GM21367 (cell line): Measurements from ENCODE around the gene UST.

ENCODE experiments used
- ATAC-seq: cut with Tn5 transposase; IDR thresholded peaks from one replicate; pipeline ENCODE4 v1.9.1; 2021; ENCODE audit not compliant: unreplicated experiment

UST gene

DNA sequence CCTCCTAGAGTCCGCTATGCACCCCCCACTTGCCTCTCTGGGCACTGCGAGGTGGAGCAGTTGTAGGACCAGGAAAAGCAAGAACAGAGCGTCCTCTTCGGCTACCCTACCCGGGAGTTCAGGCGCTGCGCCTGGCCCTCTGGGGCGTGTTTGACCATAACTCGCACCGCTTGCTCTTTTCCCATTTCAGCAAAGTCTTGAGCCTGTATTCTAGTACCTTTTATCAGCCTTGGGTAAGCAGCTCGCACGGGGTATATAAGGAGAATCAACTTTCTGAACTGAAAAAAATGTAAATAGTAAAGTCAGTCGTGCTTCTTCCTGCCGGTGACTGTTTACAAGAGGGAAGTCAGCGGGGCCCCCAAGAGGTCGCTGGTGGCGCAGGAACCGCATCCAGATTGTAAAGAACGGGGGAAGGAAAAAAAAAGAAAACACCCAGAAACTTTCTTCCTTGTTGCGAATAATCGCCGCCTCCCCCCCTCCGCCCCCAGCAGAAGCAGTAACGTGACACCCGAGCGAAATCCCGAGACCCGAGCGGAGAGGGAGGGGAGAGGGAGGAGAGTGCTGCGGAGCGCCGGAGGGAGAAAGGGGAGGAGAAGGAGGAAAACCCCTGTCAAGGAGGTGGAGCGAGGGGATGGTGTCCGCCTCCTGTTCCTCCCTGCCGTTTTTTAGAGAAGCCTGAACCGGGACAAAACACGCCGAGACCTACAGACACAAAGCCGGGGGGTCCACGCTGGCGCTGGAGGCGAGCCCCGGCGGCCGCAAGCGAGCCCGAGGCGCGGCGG lies at the start of gene UST:
Gene UST, plus strand, starts transcription at position 668 of the 782 bp plus-strand sequence. CDS start 401 bp downstream, outside the sequence.
- ATAC-seq = no peak

DNA sequence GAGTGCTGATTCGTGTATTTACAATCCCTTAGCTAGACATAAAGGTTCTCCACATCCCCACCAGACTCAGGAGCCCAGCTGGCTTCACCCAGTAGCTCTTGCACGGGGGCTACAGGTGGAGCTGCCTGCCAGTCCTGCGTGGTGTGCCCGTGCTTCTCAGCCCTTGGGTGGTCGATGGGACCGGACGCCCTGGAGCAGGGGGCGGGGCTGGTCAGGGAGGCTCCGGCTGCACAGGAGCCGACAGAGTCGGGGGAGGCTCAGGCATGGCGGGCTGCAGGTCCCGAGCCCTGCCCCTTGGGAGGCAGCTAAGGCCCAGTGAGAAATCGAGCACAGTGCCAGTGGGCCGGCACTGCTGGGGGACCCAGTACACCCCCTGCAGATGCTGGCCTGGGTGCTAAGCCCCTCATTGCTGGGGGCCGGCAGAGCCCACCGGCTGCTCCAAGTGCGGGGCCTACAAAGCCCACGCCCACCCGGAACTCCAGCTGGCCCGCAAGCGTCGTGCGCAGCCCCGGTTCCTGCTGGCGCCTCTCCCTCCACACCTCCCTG lies 48.9 kb upstream of the UST start:
- no peak for ATAC-seq

- no peak for ATAC-seq
These were observed 48.1 kb upstream of the UST start for GRCh38 chr6:148698671-148699180.

DNA sequence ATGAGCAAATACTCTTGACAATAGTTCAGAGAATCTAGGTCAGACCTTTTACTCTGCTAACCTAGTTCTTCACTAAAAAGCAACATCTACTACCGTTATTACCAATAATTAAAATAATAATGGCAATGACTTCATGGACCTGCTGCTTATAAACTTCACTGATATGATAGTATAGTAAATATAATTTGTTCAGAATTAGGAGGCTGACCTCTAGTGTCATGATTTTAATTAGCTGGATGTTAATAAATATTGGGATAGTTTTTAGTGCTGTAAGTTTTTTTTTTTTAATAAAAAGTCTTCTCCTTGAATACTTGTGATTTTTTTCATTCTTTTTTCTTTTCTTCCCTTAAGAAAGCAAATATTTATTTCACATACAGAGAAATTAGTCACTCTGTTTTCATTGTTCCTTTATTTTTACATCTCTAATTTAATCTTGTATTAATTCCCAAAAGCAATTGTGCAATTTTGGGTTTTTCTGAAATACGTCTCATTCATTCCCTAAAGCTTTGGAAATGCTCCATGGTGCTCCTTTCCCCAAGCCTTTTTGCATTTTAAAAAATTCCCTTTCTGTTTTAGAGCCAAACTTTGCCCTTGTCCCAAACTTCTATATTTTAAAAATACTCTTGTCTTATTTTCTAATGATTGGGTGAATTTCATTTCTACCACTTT lies 46.6 kb upstream of the UST start:
- no peak for ATAC-seq

DNA sequence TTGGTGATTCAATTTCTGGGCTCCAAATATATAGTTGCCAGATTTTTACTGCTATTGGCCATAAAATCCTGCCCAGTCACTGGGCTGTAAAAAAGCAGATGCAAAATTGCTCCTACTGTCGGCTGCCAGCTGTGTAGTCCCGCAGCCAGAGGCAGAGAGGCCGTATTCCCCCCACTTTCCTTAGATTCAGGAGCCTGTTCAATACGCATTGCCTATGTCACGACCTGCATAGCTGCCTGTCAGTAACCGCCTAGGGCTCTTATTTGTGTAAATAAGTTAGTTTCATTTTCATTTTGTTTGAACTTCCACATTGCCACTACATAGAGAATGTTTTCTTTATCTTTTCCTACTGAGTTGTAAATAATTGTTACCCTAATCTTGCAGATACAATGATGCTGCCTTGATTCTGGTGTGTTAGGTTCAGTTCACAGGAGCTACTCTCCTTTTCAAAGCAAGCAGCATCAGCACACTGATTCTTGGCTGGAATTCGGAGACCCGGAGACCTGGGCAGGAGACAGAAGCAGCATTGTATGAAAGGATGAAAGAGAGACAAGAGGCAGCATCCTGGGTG lies 46.0 kb upstream of the UST start:
- ATAC-seq = peak; percentile 64

DNA sequence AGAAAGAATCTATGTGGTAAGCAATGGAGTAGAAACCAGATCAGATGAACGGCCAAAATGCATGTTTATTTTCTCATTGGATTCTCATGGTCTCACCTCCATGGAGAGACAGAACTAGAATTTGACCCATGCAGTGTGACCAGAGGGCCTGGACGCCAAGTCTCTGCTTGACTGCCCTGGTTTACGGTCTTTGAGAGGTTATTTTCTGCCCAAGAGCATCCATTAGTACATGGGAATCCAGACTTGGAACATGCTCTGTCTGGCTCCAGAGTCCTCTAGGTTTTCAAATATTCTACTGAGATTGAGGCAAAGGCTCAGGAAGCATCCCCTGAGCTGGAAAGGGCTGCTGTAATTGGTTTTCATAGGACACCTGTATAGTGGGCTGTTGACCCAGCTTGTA lies 45.5 kb upstream of the UST start:
- no peak for ATAC-seq

DNA sequence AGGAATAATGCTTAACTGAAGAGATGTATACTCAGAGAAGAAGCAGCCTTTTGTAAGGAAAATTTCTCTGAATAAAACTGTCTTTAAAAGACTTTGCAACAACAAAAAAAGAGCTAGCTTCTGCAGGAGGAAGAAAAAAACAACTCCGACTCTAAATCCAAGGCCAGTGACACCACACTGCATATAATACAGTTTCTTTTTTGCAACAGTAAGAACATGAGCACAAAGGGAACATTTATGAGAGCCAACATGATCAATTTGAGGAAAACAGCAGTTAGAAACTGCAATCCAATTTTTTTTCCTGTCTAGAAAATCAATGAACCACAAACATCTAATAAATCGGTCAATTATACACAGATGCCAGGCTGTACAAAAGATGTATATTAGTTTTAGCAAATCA lies 42.9 kb upstream of the UST start:
- no peak for ATAC-seq

DNA sequence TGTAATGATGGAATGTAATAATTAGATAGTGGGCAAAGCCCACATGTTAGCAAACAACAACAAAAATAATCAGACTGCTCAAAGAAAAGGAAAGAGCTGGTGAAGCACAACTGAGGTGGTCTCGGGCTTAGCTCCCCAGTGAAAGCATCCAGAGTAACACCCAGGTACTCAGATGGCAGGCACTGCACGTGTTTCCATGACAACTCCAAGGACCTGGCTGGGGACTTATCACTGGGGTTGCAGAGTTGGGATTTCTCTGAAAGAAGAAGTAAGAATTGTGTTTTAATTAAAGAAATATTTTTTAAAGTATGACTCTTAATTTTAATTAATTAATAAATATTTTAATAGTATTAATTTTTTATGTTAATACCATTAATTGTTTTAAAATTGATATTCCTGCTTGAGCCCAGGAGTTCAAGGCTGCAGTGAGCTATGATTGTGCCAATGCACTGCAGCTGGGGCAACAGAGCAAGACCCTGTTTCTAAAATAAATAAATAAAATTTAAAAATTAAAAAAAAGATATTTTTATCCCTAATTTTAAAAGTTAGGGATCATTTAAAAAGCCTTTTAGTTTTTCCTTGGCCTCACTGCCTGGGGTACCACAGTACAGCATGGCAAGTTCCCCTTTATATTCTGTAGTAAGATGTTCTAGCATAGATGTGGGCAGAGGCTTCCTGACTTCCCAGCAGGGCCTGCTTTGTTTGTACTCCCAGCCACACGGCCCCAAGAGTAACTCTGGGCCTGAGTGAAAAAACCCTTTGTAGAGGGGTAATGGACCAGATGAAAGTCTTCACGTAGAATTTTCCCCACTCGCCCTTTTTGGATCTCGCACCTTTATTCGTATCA lies 42.2 kb upstream of the UST start:
- ATAC-seq = no peak

DNA sequence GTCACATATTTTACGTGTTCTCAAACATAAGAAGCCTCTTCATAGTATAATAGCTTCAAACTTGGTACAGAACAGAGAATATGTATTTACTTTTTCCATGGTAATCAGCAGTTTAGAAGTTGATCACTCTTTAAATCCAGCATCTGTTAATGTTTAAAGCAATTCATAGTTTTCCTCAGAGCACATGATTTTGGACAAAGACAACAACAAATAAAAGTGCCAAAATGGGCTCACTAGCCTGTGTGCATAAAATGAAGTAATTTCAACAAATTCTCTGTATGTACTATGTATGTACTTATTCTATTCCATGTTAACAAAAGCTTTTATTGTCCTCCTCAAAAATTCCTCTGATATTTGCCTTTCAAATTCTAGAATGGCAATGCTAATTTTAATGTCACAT lies 38.1 kb upstream of the UST start:
- ATAC-seq = no peak

GRCh38 chr6:148709577-148709976 lies 37.3 kb upstream of the UST start:
- ATAC-seq = no peak

- ATAC-seq = no peak
These were observed 34.8 kb upstream of the UST start for GRCh38 chr6:148711833-148712654.

DNA sequence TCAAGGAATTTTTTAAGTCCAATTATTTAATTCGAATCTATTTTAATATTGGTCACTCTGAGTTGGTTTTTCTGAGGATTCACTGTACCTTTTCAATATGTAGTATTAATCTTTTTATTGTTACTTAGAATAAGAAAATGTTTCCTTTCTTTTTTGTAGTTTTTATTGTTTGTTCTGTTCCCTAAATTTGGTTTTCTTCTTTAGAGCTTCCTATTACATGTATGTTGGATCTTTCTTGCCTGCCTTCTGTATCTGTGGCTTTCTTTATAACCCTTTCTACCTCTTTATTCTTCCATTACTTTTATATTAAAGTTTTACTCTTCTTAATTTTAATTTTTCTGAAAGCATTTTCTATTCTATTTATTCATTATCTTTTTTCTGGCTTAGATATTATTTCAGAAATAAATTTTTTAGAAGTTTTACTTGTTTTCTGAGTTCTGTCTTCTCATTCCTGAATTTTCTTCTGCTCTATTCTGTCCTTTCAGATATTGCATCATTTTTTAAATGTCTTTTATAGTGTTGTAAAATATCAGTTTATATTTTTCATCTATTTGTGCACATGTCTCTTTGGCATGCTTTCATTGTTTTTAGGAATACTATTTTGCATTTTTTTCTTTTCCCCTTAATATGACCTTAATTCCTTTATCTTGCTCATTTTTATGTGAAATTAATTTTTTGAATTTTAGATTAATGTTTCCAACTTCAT lies 33.6 kb upstream of the UST start:
- ATAC-seq = no peak

DNA sequence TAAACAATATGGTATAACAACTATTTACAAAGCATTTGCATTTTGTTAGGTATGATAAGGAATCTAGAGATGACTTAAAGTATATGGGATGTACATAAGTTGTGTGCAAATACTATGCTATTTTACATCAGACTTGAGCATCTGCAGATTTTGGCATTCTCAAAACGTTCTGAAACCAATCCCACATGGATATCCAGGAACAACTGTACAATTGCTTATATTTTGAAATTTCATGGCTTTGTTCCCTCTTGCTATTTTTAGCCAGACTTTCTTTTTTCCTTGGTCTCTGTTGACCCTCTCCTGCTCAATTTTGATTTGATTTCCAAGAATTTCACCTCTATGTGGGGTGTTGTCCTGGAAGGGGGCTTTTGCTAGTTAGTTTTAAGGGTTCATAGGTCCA lies 32.9 kb upstream of the UST start:
- no peak for ATAC-seq

- no peak for ATAC-seq
These were observed 30.0 kb upstream of the UST start for GRCh38 chr6:148716811-148717210.

DNA sequence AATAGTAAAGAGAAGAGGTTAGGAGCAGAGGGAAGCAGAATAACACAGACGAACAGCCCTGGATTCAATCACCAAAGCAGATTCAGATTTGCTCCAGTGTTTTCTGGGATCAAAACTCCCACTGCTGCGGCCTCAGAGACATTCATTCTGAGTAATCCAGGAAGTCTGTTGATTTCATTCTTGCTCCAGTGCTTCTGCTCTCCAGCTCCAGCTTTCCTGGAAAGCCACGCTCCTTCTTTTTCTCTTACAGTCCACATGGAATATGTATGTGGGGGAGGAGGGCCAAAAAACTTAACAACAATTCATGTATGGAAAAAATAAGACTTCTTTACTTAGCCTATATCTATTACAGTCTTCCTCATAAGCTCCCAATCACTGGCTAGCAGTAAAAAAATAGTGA lies 26.4 kb upstream of the UST start:
- no peak for ATAC-seq

- ATAC-seq = no peak
These were observed 25.9 kb upstream of the UST start for GRCh38 chr6:148720897-148721296.

GRCh38 chr6:148723484-148723883 lies 23.3 kb upstream of the UST start:
- no peak for ATAC-seq

DNA sequence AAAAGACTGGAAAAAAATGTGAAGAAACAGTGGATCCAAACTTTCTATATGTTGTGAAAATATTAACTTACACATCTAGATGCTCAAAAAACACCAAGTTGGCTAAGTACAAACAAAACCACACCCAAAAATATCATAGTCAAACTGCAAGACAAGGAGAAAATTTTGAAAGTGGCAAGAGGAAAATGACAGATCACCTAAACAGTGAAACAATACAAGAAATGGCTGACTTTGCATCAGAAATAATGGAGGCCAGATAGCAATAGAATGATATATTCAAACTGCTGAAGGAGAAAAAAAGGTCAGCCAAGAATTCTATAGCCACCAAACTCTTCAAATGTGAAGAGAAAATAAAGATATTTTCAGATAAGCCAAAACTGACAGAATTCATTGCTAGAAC lies 22.4 kb upstream of the UST start:
- ATAC-seq = no peak

GRCh38 chr6:148727104-148727503 lies 19.7 kb upstream of the UST start:
- no peak for ATAC-seq
